Breast epithelium (tissue), 4 donors: ENCODE data around the gene PTDSS2. TPM values are rescaled to one million over a fixed set of nuclear protein-coding genes. Genes with fewer than 3 reads are reported as not detected.

Source experiments
- DNase-seq, 2 donors: peaks; one replicate each; pipeline ENCODE4 v3.0.0-alpha.2; 2019; ENCODE audit warnings: low spot score in 2 of 2
- H3K27ac ChIP-seq, 2 donors: fragments of 200-600 bp; sonication (generic) in 1 of 2; one replicate each; pipeline ENCODE4 v1.5.1; 2016 to 2019; ENCODE audit warnings: mild to moderate bottlenecking in 1 of 2
- H3K27me3 ChIP-seq, 2 donors: fragments of 200-600 bp; sonication (generic) in 1 of 2; one replicate each; pipeline versions ENCODE4 v1.5.1 to v1.6.0; 2017 to 2019; ENCODE audit warnings: control low read depth in 1 of 2, mild to moderate bottlenecking in 1 of 2
- H3K36me3 ChIP-seq: fragments of 200-600 bp; one replicate; pipeline ENCODE4 v1.5.1; 2019
- H3K4me1 ChIP-seq, 2 donors: fragments of 200-600 bp; sonication (generic); one replicate each; pipeline ENCODE4 v1.5.1; 2016 to 2019; ENCODE audit warnings: control low read depth in 1 of 2
- H3K4me3 ChIP-seq, 3 donors: fragments of 200-600 bp; sonication (generic); 1 replicate in 2 of 3; 2 replicates in 1 of 3; pipeline ENCODE4 v1.5.1; 2016 to 2019; ENCODE audit warnings: mild to moderate bottlenecking in 3 of 3, moderate library complexity in 2 of 3
- H3K9me3 ChIP-seq, 2 donors: fragments of 200-600 bp; sonication (generic) in 1 of 2; one replicate each; pipeline ENCODE4 v1.5.1; 2016 to 2019; ENCODE audit warnings: control low read depth in 1 of 2
- POLR2A ChIP-seq: fragments of 450-650 bp; IDR thresholded peaks from one replicate; pipeline ENCODE4 v1.6.1; 2016; ENCODE audit warnings: antibody characterized with exemption, mild to moderate bottlenecking, moderate library complexity
- POLR2AphosphoS5 ChIP-seq, 3 donors: sonication (generic); formaldehyde crosslinking; IDR thresholded peaks; one replicate each; pipeline ENCODE4 v1.6.1; 2017; ENCODE audit warnings: antibody characterized with exemption in 3 of 3
- intact Hi-C: fragments of 100-400 bp; cut with DNase I; formaldehyde crosslinking; loops from one replicate; pipeline ENCODE4 v1.15.1; 2023; ENCODE audit warnings: low total_unique reads
- total RNA-seq, 3 donors: library from RNA; depleted of rRNA; stranded (reverse); fragments of >200 nt; gene quantifications; one replicate each; pipeline ENCODE4 v1.1.0, GENCODE V29; 2016
- TF ChIP-seq, protein P1 (sequence below), 3 donors: fragments of 450-650 bp; IDR thresholded peaks; one replicate each; pipeline ENCODE4 v1.5.1; 2016 to 2017; ENCODE audit warnings: antibody characterized with exemption in 3 of 3, mild to moderate bottlenecking in 3 of 3, moderate library complexity in 3 of 3

The PTDSS2 gene
- total RNA-seq, 3 donors from 2014 or later: 23.8 to 53.7 (median 33.1) TPM

- no peaks in the 10 kb centered on the region for H3K27me3 ChIP-seq
- no peak overlapping the region for H3K27ac ChIP-seq
- H3K36me3 ChIP-seq: no peaks in the 10 kb centered on the region
- TF ChIP-seq, protein P1, sequence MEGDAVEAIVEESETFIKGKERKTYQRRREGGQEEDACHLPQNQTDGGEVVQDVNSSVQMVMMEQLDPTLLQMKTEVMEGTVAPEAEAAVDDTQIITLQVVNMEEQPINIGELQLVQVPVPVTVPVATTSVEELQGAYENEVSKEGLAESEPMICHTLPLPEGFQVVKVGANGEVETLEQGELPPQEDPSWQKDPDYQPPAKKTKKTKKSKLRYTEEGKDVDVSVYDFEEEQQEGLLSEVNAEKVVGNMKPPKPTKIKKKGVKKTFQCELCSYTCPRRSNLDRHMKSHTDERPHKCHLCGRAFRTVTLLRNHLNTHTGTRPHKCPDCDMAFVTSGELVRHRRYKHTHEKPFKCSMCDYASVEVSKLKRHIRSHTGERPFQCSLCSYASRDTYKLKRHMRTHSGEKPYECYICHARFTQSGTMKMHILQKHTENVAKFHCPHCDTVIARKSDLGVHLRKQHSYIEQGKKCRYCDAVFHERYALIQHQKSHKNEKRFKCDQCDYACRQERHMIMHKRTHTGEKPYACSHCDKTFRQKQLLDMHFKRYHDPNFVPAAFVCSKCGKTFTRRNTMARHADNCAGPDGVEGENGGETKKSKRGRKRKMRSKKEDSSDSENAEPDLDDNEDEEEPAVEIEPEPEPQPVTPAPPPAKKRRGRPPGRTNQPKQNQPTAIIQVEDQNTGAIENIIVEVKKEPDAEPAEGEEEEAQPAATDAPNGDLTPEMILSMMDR (IDR thresholded peaks at IDR 0.05): no peak
- TF ChIP-seq POLR2AphosphoS5 (IDR thresholded peaks at IDR 0.05) (no peak), POLR2A (no peak)
- DNase-seq: no peak
- H3K9me3 ChIP-seq: no peaks in the 10 kb centered on the region
- intact Hi-C loops: no loop called here
- no peaks in the 10 kb centered on the region for H3K4me1 ChIP-seq
- no peak overlapping the region for H3K4me3 ChIP-seq
These were observed 38.5 kb downstream of the PTDSS2 start for GRCh38 chr11:488579-488978.

DNA sequence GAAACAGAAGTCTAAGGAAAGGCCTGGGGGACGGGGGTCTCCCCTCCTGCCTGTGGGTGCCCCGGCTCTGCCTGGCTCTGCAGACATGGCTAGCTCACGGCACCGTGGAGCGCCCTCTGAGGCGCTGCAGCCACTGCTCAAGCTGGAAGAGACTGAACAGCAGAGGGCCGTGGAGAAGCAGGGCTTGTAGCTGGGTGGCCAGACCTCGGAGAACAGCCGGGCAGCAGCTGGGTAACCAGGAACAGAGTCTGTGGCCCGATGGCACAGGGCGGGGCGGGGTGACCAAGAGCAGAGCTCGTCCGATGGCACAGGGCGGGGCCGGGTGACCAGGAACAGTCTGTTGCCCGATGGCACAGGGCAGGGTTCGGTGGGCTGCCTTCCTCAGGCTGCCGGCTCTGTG is 38.9 kb downstream of the PTDSS2 start:
- H3K36me3 ChIP-seq: peaks cover under 1% of the 10 kb centered on the region
- no peak overlapping the region for H3K4me3 ChIP-seq
- no peaks in the 10 kb centered on the region for H3K27me3 ChIP-seq
- intact Hi-C loops: no loop called here
- no peaks in the 10 kb centered on the region for H3K9me3 ChIP-seq
- no peak for DNase-seq
- H3K4me1 ChIP-seq: no peaks in the 10 kb centered on the region
- H3K27ac ChIP-seq: no peak overlapping the region
- TF ChIP-seq, protein P1 (IDR thresholded peaks at IDR 0.05): no peak
- TF ChIP-seq POLR2A: no peak
- TF ChIP-seq POLR2AphosphoS5 (IDR thresholded peaks at IDR 0.05): no peak

GRCh38 chr11:489610-490185 is 39.6 kb downstream of the PTDSS2 start:
- no peaks in the 10 kb centered on the region for H3K27me3 ChIP-seq
- peaks cover 6% of the 10 kb centered on the region for H3K36me3 ChIP-seq
- no peaks in the 10 kb centered on the region for H3K4me1 ChIP-seq
- intact Hi-C loops: no loop called here
- no peaks in the 10 kb centered on the region for H3K9me3 ChIP-seq
- H3K4me3 ChIP-seq: no peak overlapping the region
- TF ChIP-seq, protein P1 (IDR thresholded peaks at IDR 0.05): no peak
- TF ChIP-seq POLR2A (no peak), POLR2AphosphoS5 (IDR thresholded peaks at IDR 0.05) (no peak)
- no peak for DNase-seq
- no peak overlapping the region for H3K27ac ChIP-seq

- peaks cover 6% of the 10 kb centered on the region for H3K36me3 ChIP-seq
- H3K4me1 ChIP-seq: no peaks in the 10 kb centered on the region
- intact Hi-C loops: no loop called here
- no peaks in the 10 kb centered on the region for H3K9me3 ChIP-seq
- no peak overlapping the region for H3K4me3 ChIP-seq
- TF ChIP-seq POLR2AphosphoS5 (IDR thresholded peaks at IDR 0.05) (no peak), POLR2A (no peak)
- TF ChIP-seq, protein P1 (IDR thresholded peaks at IDR 0.05): no peak
- H3K27me3 ChIP-seq: no peaks in the 10 kb centered on the region
- no peak overlapping the region for H3K27ac ChIP-seq
- DNase-seq: no peak
These were observed 40.3 kb downstream of the PTDSS2 start for GRCh38 chr11:490186-490929.

- no peaks in the 10 kb centered on the region for H3K27me3 ChIP-seq
- intact Hi-C loops: no loop called here
- no peak for TF ChIP-seq POLR2AphosphoS5 (IDR thresholded peaks at IDR 0.05)
- TF ChIP-seq, protein P1 (IDR thresholded peaks at IDR 0.05): no peak
- TF ChIP-seq POLR2A: no peak
- H3K4me3 ChIP-seq: no peak overlapping the region
- no peak overlapping the region for H3K27ac ChIP-seq
- no peaks in the 10 kb centered on the region for H3K4me1 ChIP-seq
- H3K9me3 ChIP-seq: no peaks in the 10 kb centered on the region
- no peak for DNase-seq
- peaks cover 6% of the 10 kb centered on the region for H3K36me3 ChIP-seq
These were observed 40.8 kb downstream of the PTDSS2 start for GRCh38 chr11:490930-491260.
